Testis (tissue), 2 donors: ENCODE measurements around the gene CNNM2.

ENCODE experiments used
- POLR2A ChIP-seq: fragments of 450-650 bp; IDR thresholded peaks from one replicate; pipeline ENCODE4 v1.6.1; 2017; ENCODE audit warnings: antibody characterized with exemption, mild to moderate bottlenecking, moderate library complexity
- TF ChIP-seq, protein P1 (sequence below), 3 experiments: fragments of 450-650 bp in 2 of 3; fragments of 200-600 bp in 1 of 3; sonication (generic) in 1 of 3; IDR thresholded peaks; one replicate each; pipeline ENCODE4 v1.5.1; 2016 to 2019; ENCODE audit warnings: antibody characterized with exemption in 3 of 3, mild to moderate bottlenecking in 2 of 3, moderate library complexity in 1 of 3

DNA sequence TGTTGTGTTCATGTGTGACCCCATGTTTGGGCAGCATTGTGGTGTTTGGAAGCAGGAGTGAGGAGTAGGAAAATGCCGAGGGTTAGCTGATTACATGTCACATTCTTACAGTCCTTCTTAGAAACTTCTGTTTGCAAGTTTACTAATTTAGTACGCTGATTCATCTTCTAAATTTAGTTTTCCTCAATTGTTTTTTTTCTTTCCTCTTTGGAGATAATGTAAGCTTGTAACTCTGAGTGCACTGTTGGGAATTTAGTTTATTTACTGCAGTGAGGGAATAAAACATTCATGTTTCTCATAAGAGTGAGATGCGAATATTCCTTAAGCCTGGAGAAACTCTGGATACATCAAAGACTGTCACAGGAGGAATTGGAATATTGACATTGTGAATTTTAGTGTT lies 139.9 kb downstream of the CNNM2 start:
- TF ChIP-seq, protein P1, sequence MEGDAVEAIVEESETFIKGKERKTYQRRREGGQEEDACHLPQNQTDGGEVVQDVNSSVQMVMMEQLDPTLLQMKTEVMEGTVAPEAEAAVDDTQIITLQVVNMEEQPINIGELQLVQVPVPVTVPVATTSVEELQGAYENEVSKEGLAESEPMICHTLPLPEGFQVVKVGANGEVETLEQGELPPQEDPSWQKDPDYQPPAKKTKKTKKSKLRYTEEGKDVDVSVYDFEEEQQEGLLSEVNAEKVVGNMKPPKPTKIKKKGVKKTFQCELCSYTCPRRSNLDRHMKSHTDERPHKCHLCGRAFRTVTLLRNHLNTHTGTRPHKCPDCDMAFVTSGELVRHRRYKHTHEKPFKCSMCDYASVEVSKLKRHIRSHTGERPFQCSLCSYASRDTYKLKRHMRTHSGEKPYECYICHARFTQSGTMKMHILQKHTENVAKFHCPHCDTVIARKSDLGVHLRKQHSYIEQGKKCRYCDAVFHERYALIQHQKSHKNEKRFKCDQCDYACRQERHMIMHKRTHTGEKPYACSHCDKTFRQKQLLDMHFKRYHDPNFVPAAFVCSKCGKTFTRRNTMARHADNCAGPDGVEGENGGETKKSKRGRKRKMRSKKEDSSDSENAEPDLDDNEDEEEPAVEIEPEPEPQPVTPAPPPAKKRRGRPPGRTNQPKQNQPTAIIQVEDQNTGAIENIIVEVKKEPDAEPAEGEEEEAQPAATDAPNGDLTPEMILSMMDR (IDR thresholded peaks at IDR 0.05), result no peak
- no peak for TF ChIP-seq POLR2A
